Right lobe of liver (tissue), 4 donors: ENCODE data around the gene DSCAML1.

Experiments
- POLR2A ChIP-seq: fragments of 450-650 bp; IDR thresholded peaks from one replicate; pipeline ENCODE4 v1.6.1; 2017; ENCODE audit warnings: antibody characterized with exemption, mild to moderate bottlenecking
- TF ChIP-seq, protein P1 (sequence below), 4 donors: fragments of 200-600 bp in 3 of 4; fragments of 450-650 bp in 1 of 4; IDR thresholded peaks; one replicate each; pipeline versions ENCODE4 v1.5.1 to v1.8.0; 2016 to 2022; ENCODE audit warnings: antibody characterized with exemption in 4 of 4, mild to moderate bottlenecking in 2 of 4
- donor health status: DM: no; HTN: no; CAD: no.
- donor health status: DM: no; HTN: no; CAD: no.
- donor health status: DM: no; HTN: yes; CAD: no.

DNA sequence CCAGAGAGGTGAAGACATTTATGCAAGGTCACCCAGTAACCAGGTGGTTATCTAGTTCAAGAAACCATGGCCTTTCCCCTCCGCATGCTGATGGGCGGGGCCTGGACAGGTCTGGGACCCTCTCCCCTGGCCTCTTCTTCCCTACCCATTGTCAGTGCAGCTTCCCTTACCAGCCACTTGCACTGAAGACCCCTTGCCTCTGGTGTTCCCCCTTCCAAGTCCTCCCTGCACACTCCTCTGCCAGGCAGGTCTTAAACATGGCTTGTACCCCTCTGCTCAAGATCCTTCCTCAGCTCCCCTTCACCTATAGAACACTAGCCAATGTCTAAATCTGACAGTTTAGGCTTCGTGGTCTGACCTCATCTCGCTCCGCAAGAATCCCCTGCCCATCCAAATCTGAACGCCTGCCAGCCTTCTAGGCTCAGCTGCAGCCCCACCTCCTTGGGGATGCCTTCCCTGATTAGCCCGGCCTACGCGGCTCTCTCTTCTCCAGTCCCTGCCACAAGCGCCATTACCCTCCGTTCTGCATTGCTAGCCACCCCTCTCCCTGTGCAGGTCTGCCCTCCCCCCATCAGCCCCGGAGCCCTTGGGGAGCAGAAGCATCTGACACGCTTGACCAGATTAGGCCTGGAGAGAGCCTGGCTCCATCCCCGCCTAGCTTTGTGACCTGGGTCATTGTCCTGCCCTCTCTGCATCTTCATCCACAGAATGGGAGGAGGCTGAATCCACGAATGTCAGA lies 213.8 kb downstream of the DSCAML1 start:
- TF ChIP-seq, protein P1, sequence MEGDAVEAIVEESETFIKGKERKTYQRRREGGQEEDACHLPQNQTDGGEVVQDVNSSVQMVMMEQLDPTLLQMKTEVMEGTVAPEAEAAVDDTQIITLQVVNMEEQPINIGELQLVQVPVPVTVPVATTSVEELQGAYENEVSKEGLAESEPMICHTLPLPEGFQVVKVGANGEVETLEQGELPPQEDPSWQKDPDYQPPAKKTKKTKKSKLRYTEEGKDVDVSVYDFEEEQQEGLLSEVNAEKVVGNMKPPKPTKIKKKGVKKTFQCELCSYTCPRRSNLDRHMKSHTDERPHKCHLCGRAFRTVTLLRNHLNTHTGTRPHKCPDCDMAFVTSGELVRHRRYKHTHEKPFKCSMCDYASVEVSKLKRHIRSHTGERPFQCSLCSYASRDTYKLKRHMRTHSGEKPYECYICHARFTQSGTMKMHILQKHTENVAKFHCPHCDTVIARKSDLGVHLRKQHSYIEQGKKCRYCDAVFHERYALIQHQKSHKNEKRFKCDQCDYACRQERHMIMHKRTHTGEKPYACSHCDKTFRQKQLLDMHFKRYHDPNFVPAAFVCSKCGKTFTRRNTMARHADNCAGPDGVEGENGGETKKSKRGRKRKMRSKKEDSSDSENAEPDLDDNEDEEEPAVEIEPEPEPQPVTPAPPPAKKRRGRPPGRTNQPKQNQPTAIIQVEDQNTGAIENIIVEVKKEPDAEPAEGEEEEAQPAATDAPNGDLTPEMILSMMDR (IDR thresholded peaks at IDR 0.05): no peak
- no peak for TF ChIP-seq POLR2A
